ENCODE results near the gene ATP8A2.
"Not testable (repeated sequence)": the region's sequence is repeated elsewhere in the genome, so short reads cannot be mapped to it uniquely, and the experiment has no call there.

Gene ATP8A2

GRCh38 chr13:25768838-25769237 is 397.1 kb downstream of the ATP8A2 start:
- DNase-seq (ENCODE audit: low spot score) = no peak

DNA sequence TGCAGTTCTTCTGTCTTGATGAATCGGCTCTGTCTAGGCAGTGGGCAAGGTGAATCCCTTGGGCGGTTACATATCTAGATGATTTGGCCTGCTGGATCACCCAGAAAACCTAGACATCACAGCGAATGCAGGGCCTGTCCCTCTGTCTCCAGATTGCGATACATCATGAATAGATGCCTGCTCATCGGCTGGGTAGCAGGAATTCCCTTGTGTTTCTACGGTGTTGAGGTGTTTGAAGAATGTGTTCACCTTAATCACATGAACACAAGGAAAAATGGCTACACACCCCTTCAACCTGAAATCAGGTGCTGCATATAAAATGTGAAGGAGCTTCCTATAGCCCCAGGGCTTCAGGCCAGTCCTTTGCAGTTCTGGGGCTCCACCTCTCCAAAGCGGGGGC is 398.8 kb downstream of the ATP8A2 start:
- DNase-seq (ENCODE audit: low spot score) = no peak

GRCh38 chr13:25771202-25771601 is 399.4 kb downstream of the ATP8A2 start:
- no peak for DNase-seq (ENCODE audit: low spot score)

- DNase-seq (ENCODE audit: low spot score) = no peak
Observed at GRCh38 chr13:25771641-25772478, 400.1 kb downstream of the ATP8A2 start.

DNA sequence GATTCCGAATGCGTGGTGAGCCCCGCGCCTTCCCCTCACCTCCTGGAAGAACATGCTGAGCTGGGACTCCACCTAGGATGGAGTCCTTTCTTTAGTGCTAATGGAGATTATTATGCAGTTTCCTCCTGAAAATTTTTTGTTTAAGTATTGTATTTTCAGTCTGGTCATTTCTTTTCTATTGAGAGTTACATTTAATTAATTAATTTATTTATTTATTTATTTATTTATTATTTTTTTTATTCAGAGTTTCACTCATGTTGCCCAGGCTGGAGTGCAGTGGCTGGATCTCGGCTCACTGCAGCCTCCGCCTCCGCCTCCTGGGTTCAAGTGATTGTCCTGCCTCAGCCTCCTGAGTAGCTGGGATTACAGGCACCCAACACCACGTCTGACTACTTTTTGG is 400.8 kb downstream of the ATP8A2 start:
- not testable (repeated sequence) for DNase-seq (ENCODE audit: low spot score)

GRCh38 chr13:25774056-25774455 is 402.3 kb downstream of the ATP8A2 start:
- DNase-seq (ENCODE audit: low spot score) = not testable (repeated sequence)

DNA sequence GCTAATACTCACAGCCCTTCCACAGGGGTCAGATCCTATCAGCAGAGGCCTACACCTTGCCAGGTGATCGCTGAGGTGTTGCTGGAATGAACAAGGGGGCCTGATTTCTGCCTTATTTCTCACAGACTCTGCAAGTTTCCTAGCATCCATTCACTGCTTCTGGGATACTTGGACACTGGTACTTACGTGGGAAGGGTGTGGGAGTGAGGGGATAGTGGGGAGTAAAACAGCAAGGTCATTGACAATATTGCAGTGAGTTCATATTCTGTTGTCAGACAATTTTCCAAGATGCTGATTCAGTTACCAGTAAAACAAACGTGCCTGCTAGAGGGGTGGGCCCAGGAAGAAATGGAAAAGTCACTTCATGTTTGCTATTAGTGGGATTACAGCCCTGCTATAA is 403.5 kb downstream of the ATP8A2 start:
- DNase-seq (ENCODE audit: low spot score) = no peak

GRCh38 chr13:25775986-25776385 is 404.2 kb downstream of the ATP8A2 start:
- DNase-seq (ENCODE audit: low spot score) = peak; percentile 3

DNA sequence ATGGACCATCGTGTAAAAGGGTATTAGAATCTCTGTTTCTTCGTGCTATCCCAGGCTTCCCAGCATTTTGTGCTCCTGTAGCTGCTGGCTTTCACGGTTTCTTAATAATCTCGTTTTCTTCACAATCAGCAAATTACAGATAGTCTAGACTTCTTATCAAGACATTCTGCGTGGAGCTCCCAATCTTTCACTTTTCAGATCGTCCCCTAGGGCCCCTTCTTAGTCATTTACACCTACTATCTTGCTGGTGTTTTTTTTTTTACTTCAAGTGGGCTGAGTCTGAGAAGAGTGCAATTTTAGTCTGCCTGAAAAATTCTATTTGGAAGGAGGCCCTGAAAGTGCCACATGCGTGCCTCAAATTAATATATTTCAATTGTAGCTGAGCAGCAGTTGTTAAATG is 404.9 kb downstream of the ATP8A2 start:
- no peak for DNase-seq (ENCODE audit: low spot score)

- DNase-seq (ENCODE audit: low spot score) = no peak
Observed at GRCh38 chr13:25777509-25777908, 405.7 kb downstream of the ATP8A2 start.

GRCh38 chr13:25778365-25778764 is 406.6 kb downstream of the ATP8A2 start:
- no peak for DNase-seq (ENCODE audit: low spot score)

DNA sequence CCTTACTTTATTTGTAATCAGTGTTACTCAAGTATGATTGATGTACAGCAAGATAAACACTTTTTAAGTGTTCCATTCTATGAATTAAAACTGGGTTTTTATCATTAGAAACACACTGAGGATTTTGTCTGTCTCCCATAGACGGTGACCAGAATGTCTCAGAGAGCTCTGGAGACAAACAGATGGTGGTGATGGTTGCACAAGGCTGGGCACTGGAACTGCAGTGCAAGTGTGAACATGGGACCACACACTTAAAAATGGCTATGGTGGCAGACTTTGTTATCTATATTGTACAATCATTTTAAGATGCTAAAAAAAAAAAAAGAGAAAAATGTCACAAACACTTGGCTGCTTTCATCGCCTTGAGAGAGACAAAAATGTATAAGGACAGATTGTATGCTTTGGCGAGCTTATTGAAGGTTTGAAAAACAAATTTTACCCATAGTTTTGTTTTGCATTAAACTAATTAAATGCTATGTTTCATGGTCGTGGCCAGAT is 407.1 kb downstream of the ATP8A2 start:
- DNase-seq (ENCODE audit: low spot score) = no peak

DNA sequence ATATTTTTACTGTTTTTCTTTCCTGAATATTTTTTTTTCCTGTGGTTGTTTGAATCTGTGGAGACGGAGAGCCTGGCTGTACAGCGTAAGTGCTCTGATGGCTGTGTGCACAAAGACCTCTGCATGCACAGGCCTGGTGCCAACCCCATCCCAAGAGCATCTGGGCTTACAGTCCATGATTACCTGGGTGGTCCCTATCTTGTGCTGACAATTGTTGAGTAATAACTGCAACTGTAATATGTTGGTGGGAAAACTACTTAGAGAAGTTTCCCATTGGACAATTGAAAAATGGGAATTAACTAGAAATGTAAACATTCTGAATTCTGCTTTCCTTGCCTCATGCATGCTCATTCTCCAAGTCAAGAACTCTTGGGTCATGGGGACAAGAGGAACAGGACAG is 411.3 kb downstream of the ATP8A2 start:
- DNase-seq (ENCODE audit: low spot score) = no peak

- no peak for DNase-seq (ENCODE audit: low spot score)
Observed at GRCh38 chr13:25783601-25784024, 411.8 kb downstream of the ATP8A2 start.

DNA sequence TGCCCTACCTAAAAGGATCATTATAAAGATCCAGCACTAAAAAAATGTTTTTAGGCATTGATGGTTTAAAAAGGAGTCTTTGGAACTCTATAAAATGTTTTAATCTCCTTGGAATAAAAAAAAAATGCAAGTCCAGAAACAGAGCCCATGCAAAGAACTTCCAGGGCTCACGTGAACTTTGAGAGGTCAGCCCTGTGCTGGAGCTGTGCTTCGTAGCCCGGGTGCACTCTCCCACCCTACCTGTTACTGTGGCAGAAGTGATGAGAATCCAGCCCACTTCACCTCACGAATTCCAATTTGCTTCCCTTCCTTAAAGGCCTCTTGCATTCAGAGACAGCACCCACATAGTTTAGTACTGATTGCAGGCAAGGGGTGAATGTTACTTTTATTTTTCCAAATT is 412.3 kb downstream of the ATP8A2 start:
- no peak for DNase-seq (ENCODE audit: low spot score)

- not testable (repeated sequence) for DNase-seq (ENCODE audit: low spot score)
Observed at GRCh38 chr13:25790137-25790536, 418.4 kb downstream of the ATP8A2 start.

DNA sequence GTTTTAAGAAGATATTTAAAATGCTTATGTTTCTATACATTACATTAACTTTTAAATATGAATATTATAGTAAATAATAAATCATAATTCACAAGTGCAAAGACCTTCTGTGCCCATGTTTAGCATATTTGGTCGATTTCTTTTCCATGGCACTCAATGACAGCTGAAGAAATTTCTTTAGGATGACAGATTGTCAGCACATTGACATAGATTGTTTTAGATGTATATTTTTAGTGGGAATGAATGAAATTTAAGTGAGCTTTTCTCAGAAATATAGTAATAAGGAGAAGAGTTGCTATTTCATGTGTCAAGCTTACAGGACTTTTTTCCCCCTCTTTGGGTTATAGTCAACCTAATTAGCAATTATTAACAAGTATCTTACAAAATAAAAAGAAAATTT is 423.5 kb downstream of the ATP8A2 start:
- DNase-seq (ENCODE audit: low spot score) = no peak

DNA sequence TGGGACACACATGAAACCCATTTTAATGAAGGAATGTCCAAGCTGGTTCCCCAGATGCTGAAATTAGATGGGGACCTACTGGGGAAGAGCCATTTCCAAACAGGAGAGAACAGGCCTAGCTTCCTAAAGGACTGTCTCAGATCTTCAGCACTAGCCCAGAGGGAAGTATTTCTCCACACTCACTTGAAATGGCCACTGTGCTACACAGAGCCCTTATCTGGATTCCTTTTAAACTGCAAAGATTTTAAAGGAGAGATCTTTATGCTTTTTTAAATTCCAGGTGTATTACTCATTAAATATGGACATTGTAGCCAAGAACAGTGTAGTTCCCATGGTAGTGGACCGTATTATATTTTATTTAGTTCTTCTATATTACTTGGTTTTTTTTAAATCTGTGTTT is 424.7 kb downstream of the ATP8A2 start:
- no peak for DNase-seq (ENCODE audit: low spot score)

- no peak for DNase-seq (ENCODE audit: low spot score)
Observed at GRCh38 chr13:25798998-25799397, 427.2 kb downstream of the ATP8A2 start.

- DNase-seq (ENCODE audit: low spot score) = no peak
Observed at GRCh38 chr13:25800523-25800922, 428.7 kb downstream of the ATP8A2 start.

GRCh38 chr13:25802579-25802978 is 430.8 kb downstream of the ATP8A2 start:
- no peak for DNase-seq (ENCODE audit: low spot score)

DNA sequence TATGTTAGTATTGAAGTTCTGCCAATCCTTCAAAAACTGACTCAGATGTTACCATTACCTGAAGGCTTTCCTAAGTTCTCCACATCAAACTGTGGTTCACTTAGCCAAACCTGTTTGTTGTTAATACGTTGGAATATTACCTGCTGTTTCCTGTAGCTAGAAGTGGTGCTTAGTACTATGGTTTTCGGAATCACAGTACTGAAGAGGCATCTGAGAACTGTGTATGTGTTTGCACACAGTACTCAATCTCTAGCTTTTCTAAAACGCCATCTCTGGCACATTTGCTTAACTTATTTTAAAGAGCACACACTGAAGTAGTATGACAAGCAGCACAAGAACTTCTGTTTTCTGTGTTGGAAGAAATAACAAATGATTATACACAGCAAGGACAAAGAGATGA is 431.9 kb downstream of the ATP8A2 start:
- DNase-seq (ENCODE audit: low spot score) = no peak

- no peak for DNase-seq (ENCODE audit: low spot score)
Observed at GRCh38 chr13:25806264-25806974, 434.6 kb downstream of the ATP8A2 start.
